HG02759 (cell line): Measurements from ENCODE around the gene STPG3.

Source experiments
- ATAC-seq: cut with Tn5 transposase; IDR thresholded peaks from one replicate; pipeline ENCODE4 v1.9.1; 2021; ENCODE audit warnings: mild to moderate bottlenecking, moderate library complexity; ENCODE audit not compliant: unreplicated experiment

STPG3 gene

DNA sequence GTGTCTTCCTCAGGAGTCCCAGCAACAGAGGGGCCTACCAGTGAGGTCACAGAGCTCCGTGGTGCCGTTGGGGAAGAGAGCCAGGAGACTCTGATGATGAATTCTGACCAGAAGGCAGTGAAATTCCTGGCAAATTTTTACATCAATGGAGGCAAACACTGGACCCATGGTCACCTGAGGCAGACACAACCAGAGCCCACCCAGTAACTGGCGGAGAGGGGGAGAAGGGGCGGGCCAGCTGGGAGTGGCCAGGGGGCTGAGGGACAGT, at the start of gene STPG3:
STPG3 (plus strand) TSS at position 93 of the 268 bp plus-strand sequence; CDS start at position 94, 1 bp downstream.
- ATAC-seq, result no peak

DNA sequence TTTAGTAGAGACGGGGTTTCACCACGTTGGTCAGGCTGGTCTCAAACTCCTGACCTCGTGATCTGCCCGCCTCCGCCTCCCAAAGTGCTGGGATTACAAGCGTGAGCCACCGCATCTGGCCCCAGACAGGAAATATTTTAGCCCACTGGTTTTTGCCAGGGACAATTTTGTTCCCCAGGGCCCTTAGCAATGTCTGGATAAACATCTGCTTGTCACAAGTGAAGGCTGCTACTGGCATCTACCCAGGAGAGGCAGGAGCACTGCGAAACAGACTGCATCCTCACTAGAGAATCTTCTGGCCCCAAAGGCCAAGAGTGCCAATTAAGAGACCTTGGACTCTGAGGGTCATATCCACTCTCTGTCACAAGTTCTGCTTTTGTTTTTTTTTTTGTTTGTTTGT, 48.1 kb upstream of the STPG3 start:
- no peak for ATAC-seq

GRCh38 chr9:137204731-137205125, 46.4 kb upstream of the STPG3 start:
- ATAC-seq, result no peak

DNA sequence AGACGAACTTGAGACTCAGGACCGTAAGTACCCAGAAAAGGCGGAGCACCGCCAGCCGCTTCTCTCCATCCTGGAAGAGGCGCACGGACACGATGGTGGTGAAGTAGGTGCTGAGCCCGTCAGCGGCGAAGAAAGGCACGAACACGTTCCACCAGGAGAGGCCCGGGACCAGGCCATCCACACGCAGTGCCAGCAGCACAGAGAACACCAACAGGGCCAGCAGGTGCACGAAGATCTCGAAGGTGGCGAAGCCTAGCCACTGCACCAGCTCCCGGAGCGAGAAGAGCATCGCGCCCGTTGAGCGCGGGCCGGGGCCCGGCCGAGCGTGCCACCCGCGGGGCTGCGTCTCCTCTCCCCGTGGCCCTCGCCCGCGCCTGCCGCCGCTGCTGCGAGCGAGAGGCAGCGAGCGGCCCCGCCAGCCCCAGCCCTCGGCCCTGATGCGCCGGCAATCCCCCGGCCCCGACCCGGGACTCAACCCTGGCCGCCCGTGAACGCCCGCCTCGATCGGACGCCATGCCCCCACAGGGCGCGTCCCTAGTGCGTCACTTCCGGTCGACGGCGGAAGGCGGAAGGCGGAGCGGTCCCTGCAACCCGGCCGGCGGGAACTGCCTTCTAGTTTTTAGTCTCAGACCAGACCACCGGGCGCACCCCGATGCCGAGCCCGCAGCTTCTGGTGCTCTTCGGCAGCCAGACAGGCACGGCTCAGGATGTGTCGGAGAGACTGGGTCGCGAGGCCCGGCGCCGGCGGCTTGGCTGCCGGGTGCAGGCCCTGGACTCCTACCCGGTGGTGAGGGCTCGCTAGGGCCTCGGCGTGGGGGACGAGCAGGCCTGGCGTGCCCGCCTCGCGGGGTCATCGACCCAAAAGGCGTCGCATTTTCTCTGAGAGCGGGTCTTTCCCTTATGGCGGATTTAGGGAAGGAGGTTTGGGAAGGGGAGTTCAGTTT, 45.7 kb upstream of the STPG3 start, which contains the start of the genes NDOR1 and TMEM203:
NDOR1 (plus strand) TSS at position 575 of the 944 bp plus-strand sequence; CDS start at position 653, 78 bp downstream.
TMEM203 (minus strand) TSS at position 523 of the 944 bp plus-strand sequence; CDS start at position 289, 234 bp downstream.
- peak; percentile 50 for ATAC-seq

GRCh38 chr9:137206602-137207001, 44.5 kb upstream of the STPG3 start:
- no peak for ATAC-seq

DNA sequence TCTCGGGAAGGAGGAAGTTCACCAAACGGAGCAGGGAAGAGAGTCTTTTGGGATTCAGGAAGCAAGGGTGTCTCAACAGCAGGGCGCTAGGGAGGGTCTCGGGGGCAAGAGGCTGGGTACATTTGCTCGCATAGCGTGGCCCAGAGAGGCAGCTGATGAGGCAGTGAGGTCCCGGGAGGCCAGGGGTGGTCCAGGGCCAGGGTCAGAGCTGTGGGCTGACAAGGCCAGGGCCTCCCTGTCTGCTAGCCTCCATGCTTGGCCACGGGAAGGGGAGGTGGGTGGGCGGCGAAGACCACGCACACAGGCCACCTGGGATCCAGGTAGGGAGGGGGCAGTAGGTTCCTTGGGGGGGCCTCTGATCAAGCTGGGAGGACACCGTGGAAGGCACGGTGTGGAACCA, 39.6 kb upstream of the STPG3 start:
- ATAC-seq, result no peak

GRCh38 chr9:137212520-137212919, 38.6 kb upstream of the STPG3 start:
- no peak for ATAC-seq

- no peak for ATAC-seq
Measured at GRCh38 chr9:137213160-137214060, 37.7 kb upstream of the STPG3 start.

DNA sequence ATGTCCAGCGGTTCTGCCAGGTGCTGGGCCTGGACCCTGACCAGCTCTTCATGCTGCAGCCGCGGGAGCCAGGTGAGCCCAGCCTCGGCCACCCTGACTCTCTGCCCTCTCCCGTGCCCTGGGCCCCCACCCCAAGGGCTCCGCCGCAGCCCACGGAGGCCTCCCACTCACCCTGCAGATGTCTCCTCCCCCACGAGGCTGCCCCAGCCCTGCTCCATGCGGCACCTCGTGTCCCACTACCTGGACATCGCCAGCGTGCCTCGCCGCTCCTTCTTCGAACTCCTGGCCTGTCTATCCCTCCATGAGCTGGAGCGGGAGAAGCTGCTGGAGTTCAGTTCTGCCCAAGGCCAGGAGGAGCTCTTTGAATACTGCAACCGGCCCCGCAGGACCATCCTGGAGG, 36.5 kb upstream of the STPG3 start:
- no peak for ATAC-seq

- ATAC-seq, result no peak
Measured at GRCh38 chr9:137215196-137215986, 35.7 kb upstream of the STPG3 start.

DNA sequence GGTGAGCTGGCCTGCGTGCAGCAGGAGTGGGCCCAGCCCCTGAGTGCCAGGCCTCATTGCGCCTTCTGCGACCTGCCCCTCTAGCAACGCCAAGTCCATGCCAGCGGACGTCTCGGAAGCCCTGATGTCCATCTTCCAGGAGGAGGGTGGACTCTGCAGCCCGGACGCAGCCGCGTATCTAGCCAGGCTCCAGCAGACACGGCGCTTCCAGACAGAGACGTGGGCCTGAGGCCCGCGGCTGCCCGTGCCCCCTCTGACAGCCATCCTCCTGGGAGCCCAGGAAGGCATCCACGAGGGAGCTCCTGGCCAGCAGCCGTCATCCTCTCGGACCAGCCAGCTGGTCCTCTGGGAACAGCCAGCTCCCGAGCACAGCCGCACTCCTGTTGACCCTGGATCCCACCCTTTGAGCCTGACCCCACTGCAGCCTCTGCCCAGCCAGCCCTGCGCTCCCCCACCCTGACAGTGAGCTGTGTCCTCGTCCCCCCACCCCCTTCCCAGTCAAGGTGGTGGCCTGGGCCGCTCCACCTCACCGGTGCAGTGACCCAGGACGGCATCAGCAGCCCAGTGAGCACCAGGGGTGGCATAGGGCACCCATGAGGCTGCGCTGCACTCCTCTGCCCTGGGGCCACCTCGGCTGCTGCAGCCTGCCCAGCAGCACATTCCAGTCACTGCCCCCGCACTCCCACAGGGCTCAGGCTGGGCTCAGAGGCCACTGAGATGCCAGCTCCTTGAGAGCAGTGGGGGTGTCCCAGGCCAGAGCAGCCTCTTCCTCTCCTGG, 34.7 kb upstream of the STPG3 start:
- ATAC-seq, result no peak

GRCh38 chr9:137217276-137218211, 33.5 kb upstream of the STPG3 start:
- no peak for ATAC-seq

GRCh38 chr9:137218212-137218753, 32.8 kb upstream of the STPG3 start:
- ATAC-seq, result no peak

GRCh38 chr9:137218754-137219271, 32.3 kb upstream of the STPG3 start:
- no peak for ATAC-seq

DNA sequence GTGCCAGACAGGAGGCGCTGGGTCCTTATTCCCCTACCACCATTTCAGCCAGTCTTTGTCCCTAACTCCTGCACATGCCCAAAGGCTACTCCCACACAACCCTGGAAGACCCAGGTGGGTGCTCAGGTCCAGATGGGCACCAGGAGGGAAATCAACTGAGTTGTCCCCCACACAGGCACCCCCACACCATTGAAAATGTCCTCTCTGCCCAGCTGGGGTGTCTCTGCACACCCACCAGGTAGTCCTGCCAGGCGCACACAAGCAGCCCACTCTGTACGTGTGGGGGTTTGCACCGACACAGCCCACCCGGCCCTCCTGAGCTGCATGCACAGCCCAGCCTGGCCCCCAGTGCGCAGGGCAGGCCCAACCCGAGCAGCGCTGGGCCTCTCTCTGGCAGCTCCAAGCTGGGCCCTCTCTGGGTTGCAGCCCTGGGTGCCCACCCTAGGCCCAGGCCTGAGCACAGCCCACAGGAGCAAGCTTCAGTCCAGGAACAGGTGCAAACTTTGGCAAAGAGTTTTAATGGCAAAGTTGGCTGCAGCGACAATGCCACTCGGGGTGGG, 31.2 kb upstream of the STPG3 start:
- no peak for ATAC-seq

DNA sequence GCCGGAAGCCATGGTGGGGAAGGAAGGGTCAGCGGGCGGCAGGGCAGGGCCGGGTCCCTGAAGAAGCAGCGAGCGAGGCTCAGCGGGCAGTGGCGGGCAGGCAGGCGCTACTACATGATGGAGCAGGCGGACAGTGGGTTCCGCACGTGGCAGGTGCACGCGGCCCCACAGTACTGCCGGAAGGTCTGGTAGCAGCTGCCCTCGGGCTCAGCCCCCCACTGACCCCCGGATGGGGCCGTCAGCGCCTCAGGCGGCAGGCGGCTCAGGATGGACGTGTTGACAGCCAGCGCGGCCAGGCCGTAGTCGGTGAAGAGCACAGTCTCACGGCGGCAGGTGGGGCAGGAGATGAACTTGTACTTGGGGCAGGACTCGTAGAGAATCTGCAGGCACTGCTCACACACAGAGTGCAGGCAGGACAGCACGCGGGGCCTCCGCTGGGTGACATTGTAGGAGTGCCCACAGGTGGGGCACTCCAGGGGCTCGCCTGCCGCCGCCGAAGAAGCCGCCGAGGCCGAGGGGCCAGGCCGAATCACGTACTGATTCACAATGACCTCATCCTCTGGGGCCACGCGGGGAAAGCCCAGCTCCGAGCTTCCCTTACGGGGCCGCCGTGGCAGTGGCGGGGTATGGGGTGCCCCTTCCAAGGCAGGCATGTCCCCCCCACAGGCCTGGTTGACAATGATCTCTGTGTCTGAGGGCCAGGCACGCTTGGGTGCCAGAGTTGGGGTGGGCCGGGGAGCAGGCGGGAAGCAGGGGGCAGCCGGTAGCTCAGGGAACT, 30.6 kb upstream of the STPG3 start:
- no peak for ATAC-seq

DNA sequence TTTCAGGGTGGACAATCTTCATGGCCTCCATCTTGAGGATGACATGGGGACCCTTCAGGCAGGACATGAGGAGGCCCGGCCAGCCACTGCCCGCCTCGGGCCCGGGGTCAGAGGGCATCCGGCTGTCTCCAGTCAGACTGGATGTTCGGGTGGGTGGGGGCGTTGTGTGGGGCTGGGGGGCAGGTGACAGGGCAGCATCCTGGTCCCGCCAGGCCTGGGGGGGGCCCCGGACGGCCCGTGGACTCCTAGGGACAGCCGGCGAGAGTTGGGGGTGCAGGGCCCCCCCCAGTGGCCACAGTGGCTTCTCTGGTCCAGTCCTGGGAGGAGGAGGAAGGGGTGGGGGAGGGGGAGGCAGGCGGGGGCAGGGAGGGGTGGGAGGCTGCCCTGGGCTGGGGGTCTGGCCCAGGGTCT, 30.0 kb upstream of the STPG3 start:
- ATAC-seq, result no peak
